ENCODE measurements around the gene IFITM10.

The IFITM10 gene

GRCh38 chr11:1785749-1786413 is 35.5 kb upstream of the IFITM10 start:
- TF ChIP-seq, protein P1, sequence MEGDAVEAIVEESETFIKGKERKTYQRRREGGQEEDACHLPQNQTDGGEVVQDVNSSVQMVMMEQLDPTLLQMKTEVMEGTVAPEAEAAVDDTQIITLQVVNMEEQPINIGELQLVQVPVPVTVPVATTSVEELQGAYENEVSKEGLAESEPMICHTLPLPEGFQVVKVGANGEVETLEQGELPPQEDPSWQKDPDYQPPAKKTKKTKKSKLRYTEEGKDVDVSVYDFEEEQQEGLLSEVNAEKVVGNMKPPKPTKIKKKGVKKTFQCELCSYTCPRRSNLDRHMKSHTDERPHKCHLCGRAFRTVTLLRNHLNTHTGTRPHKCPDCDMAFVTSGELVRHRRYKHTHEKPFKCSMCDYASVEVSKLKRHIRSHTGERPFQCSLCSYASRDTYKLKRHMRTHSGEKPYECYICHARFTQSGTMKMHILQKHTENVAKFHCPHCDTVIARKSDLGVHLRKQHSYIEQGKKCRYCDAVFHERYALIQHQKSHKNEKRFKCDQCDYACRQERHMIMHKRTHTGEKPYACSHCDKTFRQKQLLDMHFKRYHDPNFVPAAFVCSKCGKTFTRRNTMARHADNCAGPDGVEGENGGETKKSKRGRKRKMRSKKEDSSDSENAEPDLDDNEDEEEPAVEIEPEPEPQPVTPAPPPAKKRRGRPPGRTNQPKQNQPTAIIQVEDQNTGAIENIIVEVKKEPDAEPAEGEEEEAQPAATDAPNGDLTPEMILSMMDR (IDR thresholded peaks at IDR 0.05): no peak
- no peak for DNase-seq (ENCODE audit: low spot score)

GRCh38 chr11:1784761-1785650 is 34.6 kb upstream of the IFITM10 start:
- Histone ChIP-seq H3K27ac (no peak overlapping the region), H3K4me3 (no peak overlapping the region)
- DNase-seq (ENCODE audit: low spot score): no peak
- TF ChIP-seq, protein P1 (IDR thresholded peaks at IDR 0.05): no peak

More at GRCh38 chr11:1785749-1786413, 35.5 kb upstream of the IFITM10 start:
- Histone ChIP-seq H3K27ac (no peak overlapping the region), H3K4me3 (no peak overlapping the region)

DNA sequence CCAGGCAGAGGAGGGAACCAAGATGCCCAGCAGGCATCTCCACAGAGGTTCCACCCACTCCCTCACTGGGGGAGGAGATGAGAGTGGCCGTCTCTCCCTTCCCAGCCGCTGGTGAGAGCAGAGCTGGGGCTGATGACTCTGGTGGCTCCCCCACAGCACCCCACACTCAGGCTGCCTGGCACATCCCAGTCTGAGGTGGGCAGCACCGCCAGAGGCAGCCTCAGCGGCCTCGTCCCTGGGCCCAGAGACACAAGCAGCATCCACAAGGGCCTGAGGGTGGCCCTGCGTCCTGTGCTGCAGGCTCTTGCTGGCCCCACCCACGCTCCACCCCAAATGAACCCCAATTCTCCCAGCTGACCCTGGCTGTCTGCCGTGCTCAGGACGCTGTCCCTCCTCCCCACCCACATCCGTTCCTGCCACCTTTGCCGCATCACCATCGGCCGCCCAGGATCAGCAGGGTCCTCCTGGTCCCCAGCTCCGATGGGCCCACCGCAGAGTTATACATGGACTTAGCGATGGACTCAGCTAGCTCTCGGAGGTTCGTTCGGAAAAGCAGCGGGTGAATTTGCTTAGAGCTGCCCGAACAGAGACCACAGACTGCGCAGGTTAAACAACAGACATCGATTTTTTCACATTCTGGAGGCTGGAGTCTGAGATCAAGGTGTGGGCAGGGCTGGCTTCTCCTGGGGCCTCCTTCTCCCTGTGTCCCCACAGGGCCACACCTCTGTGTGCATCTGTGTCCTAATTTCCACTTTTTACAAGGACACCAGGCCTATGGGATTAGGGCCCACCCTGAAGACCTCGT is 33.5 kb upstream of the IFITM10 start:
- TF ChIP-seq, protein P1 (IDR thresholded peaks at IDR 0.05): no peak
- Histone ChIP-seq H3K27ac (no peak overlapping the region), H3K4me3 (no peak overlapping the region)
- no peak for DNase-seq (ENCODE audit: low spot score)

DNA sequence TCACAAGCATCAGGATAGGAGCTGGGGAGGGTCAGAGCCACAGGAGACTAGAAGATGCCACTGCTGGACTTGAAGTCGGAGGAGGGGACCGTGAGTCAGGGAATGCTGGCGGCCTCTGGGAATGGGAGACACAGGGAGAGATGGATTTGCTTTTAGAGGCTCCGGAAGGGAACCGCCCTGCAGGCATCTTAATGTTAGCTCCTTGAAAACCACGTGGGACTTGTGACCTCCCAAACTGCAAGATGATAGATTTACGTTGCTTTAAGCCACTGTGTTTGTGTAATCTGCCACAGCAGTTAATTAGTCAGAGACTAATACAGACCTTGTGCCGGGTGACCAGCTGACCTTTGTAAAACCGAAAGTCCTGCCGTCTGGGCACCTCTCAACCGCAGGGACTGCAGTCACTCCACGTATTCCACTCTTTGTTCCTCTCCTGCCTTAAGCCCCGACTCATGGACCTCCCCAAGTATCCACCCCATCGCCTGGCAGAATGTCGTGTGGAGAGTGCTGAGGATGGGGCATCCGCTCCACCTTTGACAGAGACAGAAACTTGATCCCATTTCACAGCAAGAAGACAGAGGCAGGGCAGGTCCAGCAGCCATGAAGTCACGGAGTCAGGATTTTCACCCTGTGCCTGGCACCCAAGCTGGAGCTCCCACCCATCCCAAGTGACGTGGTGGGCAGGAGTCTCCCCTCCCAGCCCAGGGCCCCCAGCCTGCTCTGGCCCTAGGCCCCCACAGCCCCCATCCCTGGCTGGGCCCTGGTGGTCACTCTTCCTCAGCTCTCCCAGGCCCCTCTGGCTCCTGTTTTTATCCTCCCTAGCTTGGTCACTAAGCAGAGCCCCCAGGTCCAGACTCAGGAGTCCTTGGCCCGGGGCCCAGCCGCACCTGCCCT is 32.7 kb upstream of the IFITM10 start:
- Histone ChIP-seq H3K27ac (no peak overlapping the region), H3K4me3 (no peak overlapping the region)
- DNase-seq (ENCODE audit: low spot score): no peak
- TF ChIP-seq, protein P1 (IDR thresholded peaks at IDR 0.05): no peak

DNA sequence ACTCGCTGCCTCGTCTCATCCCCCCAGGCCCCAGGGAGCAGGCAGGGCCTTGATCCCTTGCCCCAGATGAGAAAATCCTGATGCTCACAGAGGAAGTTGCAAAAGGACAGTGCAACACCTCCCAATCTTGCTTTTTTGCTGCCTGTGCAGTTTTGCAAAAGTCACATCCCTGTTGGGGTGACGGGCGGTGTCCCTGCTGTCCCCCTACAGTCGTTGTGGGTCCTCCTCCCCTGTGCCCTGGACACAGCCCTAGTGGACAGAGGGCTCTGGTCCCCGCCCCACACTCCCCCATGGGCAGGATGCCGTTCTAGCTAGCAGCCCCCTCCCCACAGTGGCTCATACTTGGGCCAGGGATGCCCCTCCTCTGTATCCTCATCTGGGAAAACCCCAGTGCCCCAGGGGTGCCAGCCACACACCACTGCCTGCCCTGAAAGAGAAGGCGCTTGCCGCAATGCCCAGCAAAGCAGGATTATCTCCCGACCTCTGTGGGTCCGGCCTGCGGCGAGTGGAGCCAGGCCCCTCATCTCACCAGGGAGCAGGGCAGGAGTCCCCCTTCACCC is 31.7 kb upstream of the IFITM10 start:
- H3K4me3 ChIP-seq: no peak overlapping the region
- no peak overlapping the region for H3K27ac ChIP-seq
- DNase-seq (ENCODE audit: low spot score): no peak
- TF ChIP-seq, protein P1 (IDR thresholded peaks at IDR 0.05): no peak

DNA sequence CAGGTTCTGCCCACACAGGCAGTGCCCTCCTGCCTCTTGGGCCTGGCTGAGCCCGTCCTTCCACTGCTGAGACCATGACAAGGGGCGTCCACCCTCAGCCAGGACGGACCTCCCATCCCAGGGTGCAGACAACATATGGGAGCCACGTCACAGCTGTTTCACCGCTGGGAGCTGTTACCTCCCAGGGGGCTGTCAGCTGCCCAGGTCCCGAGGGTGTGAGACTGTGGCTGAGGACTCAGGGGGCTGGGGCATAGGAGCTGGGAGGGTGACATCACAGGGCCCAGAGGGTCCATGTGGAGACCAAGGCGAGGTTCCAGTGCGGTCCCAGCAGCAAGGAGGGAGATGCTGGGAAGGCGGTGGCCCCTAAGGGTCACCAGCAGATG is 31.2 kb upstream of the IFITM10 start:
- TF ChIP-seq, protein P1 (IDR thresholded peaks at IDR 0.05): no peak
- H3K4me3 ChIP-seq: no peak overlapping the region
- no peak overlapping the region for H3K27ac ChIP-seq
- DNase-seq (ENCODE audit: low spot score): no peak

Data from coronary artery (tissue), 2 donors.